NCI-H128 (cell line): ENCODE results near the gene ITGA2.
A peak's percentile ranks its signal among the peaks of the same experiment; 100 is the strongest.
"Not testable (repeated sequence)": the region's sequence is repeated elsewhere in the genome, so short reads cannot be mapped to it uniquely, and the experiment has no call there.

ENCODE experiments used
- DNase-seq: peaks from one replicate; lab custom pipeline; 2025; ENCODE audit not compliant: unreplicated experiment; lab: John Stamatoyannopoulos, UW

The ITGA2 gene

GRCh38 chr5:53095931-53096525, 106.9 kb downstream of the ITGA2 start:
- DNase-seq = peak; percentile 4

GRCh38 chr5:53099546-53099945, 110.4 kb downstream of the ITGA2 start:
- no peak for DNase-seq

DNA sequence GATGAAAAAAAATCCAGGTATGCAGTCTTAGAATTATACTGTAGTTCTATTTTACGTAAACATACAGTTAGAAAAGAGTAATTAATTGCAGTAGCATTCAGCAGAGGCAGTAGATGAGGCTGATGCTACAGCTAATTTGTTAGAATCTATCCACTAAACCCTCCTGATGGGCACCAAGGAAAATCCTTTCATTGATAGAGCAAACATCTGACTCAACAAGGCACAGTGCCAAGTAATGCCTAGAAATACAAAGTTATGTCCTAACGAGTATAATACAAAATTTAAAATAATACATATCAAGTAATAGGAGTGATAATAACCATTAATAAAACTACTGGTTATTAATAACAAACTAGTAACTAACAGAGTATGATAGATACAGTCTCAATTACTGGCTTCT, 111.5 kb downstream of the ITGA2 start:
- DNase-seq = no peak

DNA sequence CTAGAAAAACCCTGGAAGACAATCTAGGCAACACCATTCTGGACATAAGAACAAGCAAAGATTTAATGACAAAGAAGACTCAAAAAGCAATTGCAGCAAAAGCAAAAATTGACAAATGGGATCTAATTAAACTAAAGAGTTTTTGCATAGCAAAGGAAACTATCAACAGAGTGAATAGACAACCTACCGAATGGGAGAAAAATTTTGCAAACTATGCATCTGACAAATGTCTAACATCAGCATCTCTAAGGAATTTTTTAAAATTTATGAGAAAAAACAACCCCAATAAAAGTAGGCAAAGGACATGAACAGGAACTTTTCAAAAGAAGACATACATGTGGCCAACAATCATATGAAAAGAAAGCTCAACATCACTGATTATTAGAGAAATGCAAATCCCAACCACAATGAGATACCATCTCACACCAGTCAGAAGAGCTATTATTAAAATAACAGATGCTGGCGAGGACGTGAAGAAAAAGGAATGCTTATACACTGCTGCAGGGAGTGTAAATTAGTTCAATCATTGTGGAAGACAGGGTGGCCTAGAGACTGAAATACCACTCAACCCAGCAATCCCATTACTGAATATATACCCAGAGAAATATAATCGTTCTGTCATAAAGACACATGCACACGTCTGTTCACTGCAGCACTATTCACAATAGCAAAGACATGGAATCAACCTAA, 116.6 kb downstream of the ITGA2 start:
- DNase-seq = no peak

DNA sequence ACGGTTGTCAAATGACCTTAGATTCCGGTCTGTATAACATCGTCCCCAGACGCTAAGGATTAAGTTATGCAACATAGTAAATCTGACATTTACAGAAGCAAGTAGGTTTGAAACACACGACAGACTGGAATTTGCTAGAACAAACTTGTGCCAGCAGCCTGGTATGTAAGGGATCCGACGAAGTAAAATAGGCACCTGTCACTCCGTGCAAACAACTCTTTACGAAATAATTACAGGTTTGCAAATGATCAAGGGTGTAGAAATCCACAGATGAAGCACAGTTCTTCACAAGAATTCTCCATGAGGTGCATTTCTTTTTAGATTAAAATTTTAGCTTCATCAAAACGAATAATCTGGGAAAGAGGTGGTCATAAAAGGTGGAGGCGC, 119.9 kb downstream of the ITGA2 start:
- no peak for DNase-seq

DNA sequence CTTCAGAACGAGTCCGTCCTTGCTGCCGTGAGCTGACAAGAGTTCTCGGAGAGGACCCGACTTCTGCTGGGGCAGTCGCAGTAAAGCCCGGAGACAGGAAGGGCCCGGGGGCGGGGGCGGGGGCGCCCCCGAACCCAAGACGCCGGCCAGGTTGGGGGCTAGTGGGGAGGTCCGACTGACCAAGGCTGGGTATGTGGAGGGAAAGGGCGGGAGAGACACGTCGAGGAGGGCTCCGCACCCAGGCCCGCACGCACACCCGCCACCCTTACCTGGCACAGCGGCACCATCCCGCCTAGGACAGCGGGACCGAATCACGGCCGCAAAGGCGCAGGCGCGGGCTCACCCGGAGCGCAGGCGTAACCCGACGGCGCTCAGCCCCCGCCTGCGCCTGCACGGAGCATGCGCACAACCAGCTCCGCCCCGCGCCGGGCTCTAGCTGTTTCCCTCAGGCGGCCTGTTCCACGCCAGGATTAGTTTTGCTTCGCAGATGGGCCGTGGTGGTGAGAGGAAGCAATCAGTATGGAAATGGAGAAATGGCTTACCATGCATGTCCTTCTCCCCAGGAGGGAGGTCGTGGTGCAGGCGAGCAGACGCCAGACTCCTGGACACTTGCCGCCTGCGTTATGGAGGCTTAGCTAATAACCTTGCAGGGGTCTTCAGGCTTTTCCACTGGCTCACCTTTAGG, 120.4 kb downstream of the ITGA2 start, which contains the start of gene MOCS2:
Gene MOCS2, minus strand, starts transcription at position 315 of the 685 bp plus-strand sequence. CDS start 2,583 bp downstream, outside the sequence.
- DNase-seq = peak; percentile 73

DNA sequence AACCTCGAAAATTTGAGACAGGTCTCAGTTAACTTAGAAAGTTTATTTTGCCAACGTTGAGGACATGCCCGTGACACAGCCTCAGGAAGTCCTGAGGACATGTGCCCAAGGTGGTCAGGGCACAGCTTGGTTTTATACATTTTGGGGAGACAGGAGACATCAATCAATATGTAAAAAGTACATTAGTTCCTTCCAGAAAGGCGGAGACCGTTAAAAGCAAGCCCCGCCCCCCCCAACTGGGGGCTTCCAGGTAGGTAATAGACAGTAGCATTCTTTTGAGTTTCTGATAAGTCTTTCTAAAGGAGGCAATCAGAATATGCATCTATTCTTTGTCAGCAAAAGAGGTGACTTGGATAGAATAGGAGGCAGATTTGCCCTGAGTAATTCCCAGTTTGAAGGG, 121.0 kb downstream of the ITGA2 start:
- no peak for DNase-seq

DNA sequence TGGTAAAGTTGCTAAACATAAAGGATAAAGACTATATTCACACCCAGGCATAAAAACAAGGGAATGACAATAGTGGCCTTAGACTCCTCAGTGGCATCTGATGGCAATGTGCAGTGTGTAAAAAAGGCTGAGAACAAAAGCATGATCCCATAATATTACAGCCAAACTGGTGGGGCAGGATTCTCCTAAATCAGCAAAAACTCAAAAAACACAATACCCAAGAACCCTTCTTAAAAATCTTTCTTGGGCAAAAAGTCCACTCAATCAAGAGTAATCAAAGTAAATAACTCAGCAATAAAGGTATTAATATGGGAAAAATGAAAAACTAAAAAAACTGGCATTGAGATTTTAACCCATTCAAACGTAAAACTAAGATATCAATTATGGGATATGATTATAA, 122.0 kb downstream of the ITGA2 start:
- no peak for DNase-seq

GRCh38 chr5:53112307-53112706, 123.2 kb downstream of the ITGA2 start:
- DNase-seq = not testable (repeated sequence)

DNA sequence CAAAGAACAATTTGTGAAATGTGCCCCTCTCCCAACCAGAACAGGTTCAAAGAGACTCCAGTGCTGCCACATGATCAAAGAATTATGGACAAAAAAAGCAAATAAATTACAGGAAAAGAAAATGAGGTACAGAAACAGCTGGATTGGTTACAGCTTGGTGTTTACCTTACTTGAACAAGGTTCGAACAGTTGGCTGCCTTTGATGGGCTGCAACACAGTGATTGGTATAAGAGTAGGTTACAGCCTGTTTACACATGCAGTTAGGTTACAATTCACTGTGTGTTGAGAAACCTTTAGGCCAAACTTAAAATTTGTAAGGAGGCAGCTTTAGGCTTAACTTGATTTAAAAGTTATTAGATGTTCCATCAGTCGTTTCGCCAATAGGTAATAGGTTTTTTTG, 123.8 kb downstream of the ITGA2 start:
- no peak for DNase-seq

- no peak for DNase-seq
Observed at GRCh38 chr5:53113947-53114346, 124.8 kb downstream of the ITGA2 start.

DNA sequence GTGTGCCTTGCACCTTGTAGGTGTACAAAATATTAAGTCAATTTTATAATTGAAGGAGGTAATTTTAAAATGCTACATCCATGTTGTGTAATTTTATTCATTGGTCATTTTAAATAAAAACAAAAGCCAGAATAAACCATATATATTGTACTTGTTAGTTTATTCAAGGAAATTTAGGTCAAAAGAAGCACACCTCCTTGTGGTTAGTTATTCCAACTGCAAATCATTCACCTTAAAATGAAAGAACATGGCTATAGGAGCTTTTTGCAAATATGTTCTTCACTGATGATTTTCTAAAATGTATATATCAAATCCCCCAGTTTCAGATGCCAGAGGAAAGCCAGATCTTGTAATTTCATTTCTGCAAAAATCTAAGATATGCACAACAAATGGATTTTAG, 125.8 kb downstream of the ITGA2 start:
- no peak for DNase-seq

- no peak for DNase-seq
Observed at GRCh38 chr5:53116597-53116996, 127.4 kb downstream of the ITGA2 start.

- DNase-seq = no peak
Observed at GRCh38 chr5:53118879-53119278, 129.7 kb downstream of the ITGA2 start.

- no peak for DNase-seq
Observed at GRCh38 chr5:53120165-53120564, 131.0 kb downstream of the ITGA2 start.

- no peak for DNase-seq
Observed at GRCh38 chr5:53123702-53124101, 134.6 kb downstream of the ITGA2 start.

DNA sequence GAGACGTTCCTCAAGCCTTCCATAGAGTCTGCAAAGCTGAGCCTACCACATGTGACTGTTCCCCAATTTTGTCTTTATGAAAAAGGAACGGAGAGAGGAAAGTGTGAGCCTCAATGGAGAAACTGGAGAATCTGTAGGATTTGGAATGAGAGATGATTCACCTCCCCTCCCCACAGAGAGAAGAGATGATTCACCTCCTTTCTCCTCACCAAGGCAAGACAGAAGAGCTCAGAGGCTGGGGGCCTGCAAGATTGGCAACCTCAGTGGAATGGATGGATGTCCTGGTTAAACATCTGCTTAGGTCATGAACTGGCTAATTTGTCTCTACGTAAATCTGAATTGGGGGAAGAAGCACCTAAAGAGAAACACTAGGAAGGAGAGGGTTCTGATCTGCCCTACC, 137.4 kb downstream of the ITGA2 start:
- DNase-seq = no peak

- no peak for DNase-seq
Observed at GRCh38 chr5:53127107-53127506, 138.0 kb downstream of the ITGA2 start.

- no peak for DNase-seq
Observed at GRCh38 chr5:53128481-53128880, 139.3 kb downstream of the ITGA2 start.

- DNase-seq = no peak
Observed at GRCh38 chr5:53130266-53130665, 141.1 kb downstream of the ITGA2 start.

DNA sequence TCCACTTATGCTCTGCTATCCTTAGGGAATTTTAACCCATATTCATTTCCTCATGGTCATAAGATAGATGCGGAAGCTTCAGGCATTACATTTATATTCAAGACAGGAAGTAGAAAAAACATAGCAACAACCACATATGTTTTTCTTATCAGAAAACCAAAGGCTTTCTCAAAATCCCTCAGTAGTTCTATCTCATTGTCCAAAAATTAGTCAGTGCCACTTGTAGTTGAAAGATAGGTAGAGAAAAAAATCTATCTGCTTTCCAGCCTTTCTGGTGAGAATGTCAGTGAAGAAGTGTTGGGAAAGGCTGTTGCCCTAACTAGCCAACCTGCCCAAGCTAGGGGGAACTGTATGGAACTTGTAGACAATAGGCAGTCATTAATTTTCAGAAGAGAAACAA, 143.9 kb downstream of the ITGA2 start:
- DNase-seq = no peak
